GM21576 (cell line): ENCODE data around the gene SLC22A12.

ENCODE experiments used
- ATAC-seq: cut with Tn5 transposase; IDR thresholded peaks from one replicate; pipeline ENCODE4 v1.9.1; 2021; ENCODE audit warnings: mild to moderate bottlenecking, moderate library complexity; ENCODE audit not compliant: unreplicated experiment

SLC22A12 gene

DNA sequence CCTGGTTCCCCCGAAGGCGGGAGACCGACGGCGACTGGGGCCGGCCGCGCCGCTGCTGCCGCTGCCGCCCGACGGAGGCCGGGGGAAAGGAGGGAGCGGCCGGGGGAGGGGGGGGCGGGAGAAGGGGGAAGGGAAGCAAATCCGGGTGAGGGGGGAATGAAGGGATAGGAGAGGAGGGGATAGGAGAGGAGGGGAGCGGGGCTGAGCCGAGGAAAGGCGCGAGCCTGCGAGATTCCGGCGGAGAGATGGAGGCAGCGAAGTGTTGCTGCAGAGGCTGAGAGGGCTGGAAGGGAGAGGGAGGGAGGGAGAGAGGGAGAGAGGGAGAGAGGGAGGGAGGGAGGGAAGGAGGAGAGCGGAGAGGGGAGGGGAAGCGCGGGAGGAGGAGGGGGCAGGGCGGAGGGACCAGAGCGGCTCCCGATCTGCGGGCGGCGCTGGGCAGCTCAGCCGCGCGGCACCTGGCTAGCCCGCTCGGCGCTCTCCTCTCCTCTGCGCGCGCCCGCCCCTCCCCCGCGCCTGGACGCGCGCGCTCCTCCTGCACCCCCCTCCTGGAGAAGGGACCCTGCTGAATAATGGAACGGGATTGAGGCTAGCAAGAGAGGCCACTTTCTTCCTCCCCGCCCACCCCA, 52.3 kb downstream of the SLC22A12 start:
- no peak for ATAC-seq

DNA sequence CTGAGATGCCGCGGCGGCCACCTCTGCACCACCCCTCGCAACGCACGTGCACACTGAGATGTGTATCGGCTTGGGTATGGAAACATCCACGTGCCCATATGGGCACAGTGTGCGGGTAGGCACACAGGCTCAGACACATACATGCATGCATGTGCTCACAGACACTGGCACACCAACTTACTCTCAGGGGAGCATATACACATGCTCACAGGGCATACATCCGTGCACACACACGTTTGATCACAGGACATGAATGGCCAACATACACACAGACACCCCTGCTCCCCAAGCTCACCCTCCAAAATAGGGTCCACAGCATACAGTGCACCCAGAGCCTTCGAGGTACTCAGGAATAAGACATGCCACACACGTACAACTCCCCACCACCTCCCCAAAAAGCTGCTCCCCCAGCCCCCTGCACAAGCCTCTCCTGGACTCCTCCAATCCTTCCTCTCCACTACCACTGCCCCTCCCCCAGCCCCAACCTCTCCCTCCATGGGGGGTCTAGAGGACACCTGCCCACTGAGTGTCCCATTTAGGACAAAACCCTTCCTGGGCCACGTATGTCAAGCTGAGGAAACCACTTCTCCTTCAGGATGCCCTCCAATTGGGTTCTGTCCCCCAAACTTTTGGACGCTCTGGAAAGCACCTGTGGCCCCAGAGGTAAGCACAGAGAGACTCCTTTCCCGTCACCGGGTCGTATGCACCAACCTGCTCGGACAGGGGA, 53.1 kb downstream of the SLC22A12 start:
- no peak for ATAC-seq

DNA sequence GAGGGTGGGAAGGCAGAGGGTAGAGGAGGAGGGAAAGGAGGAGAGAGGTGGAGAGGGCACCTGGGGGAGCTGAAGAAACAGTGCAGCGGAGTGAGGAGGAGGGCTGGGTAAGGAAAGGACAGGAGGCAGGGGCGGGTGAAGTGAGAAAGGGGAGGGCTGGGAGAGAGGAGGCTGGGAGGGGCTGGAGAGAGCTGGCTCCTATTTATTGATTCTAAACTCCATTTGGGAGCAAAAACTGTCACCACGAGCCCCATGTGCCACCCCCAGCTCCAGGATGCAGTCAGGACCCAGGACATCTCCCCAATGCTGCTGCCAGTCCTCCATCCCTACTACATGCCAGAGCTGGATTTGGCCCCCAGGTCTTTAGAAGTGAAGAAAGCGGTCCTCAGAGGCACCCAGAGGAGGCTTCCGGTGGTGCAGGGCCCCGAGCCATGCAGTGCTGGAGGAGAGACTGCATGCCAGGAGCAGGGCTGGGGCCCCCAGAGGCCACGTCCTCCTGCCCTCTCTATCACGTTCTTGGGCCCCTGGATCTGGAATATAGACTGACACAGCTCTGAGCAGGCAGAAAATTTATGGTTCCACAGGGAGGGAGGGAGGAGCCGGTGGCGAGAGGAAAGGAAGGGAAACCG, 53.7 kb downstream of the SLC22A12 start:
- no peak for ATAC-seq

DNA sequence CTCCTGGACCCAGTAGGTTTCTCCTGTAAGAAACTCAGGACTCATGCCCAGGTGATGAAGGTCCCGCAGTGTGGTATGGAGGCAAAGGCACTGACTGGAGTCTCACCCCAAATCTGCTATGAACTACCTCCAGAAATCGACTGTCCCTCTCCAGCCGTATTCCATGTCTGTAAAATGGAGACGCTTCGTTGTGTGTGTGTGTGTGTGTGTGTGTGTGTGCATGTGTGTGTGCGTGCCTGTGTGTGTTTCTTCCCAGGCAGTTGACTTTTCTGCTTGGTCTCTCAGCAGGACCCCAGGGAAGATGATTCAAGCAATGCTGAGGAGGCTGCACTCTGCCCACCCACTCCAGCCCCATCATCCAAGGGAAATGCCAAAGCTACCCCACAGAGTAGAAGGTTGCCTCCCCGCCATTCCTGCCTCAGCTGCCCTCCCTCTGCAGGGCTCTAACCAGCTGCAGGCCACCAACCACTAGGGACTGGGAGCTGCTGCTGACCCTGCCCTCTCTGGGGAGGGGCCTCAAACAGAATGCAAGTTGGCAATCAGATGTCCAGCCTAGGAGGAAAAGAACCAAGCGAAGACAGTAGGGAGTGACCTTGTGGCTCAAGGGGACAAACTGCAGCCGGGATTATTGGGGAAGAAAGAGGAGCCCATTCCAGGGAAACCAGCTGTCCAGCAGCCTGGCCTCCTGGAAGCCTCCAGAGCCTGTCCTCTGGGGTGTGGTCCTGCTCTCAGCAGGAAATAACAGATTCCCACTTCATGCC, 56.2 kb downstream of the SLC22A12 start:
- ATAC-seq: no peak

GRCh38 chr11:64648551-64648950, 57.5 kb downstream of the SLC22A12 start:
- ATAC-seq: no peak

- no peak for ATAC-seq
These were observed 58.3 kb downstream of the SLC22A12 start for GRCh38 chr11:64649291-64649697.

GRCh38 chr11:64650923-64651523, 60.0 kb downstream of the SLC22A12 start:
- ATAC-seq: no peak
